ENCODE results near the gene IL23R. TPM values are rescaled to one million over a fixed set of nuclear protein-coding genes. Genes with fewer than 3 reads are reported as not detected.

The IL23R gene
- polyA plus RNA-seq, 1 experiment: not detected

- POLR2A ChIA-PET: no interaction called here
- TF ChIP-seq CTCF (IDR thresholded peaks at IDR 0.05; ENCODE audit: low read depth, low read length): no peak
- CTCF ChIA-PET: interaction anchor here (1.4 kb wide), 1 partner anchor 201 kb away, joined by 3 read pairs; no protein-coding TSS in a partner anchor
- Histone ChIP-seq H3K27ac (ENCODE audit: low read depth, low read length) (no peak overlapping the region), H3K27me3 (ENCODE audit: control insufficient read depth, insufficient read depth, low read length) (peaks cover 6% of the 10 kb centered on the region), H3K9me3 (ENCODE audit: control insufficient read depth, insufficient read depth, low read length) (no peaks in the 10 kb centered on the region), H3K4me3 (ENCODE audit: low read depth, low read length) (no peak overlapping the region)
- DNase-seq (ENCODE audit: low read depth, low spot score): no peak
Observed at GRCh38 chr1:67298762-67299161, 132.5 kb downstream of the IL23R start.

DNA sequence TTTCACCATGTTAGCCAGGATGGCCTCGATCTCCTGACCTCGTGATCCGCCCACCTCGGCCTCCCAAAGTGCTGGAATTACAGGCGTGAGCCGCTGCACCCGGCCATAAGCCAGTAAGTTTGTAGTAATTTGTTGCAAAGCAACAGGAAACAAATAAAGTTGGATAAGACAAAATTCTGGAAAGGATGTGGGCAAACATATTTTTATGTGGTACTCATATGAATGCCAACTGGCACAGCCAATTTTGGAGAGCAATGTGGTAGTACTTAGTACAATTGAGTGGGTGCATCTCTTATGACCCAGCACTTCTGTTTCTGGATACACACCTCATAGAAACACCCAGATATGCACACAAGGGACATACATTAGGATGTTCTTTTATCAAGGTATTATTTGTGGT is 133.0 kb downstream of the IL23R start:
- no peak for DNase-seq (ENCODE audit: low read depth, low spot score)
- Histone ChIP-seq H3K4me3 (ENCODE audit: low read depth, low read length) (no peak overlapping the region), H3K27ac (ENCODE audit: low read depth, low read length) (no peak overlapping the region), H3K27me3 (ENCODE audit: control insufficient read depth, insufficient read depth, low read length) (peaks cover 9% of the 10 kb centered on the region), H3K9me3 (ENCODE audit: control insufficient read depth, insufficient read depth, low read length) (no peaks in the 10 kb centered on the region)
- ChIA-PET POLR2A (no interaction called here), CTCF (interaction anchor here (1.1 to 1.4 kb wide), 2 partner anchors 201 kb away, joined by 3 read pairs; no protein-coding TSS in a partner anchor)
- TF ChIP-seq CTCF (IDR thresholded peaks at IDR 0.05; ENCODE audit: low read depth, low read length): no peak

GRCh38 chr1:67300561-67300960 is 134.3 kb downstream of the IL23R start:
- Histone ChIP-seq H3K27me3 (ENCODE audit: control insufficient read depth, insufficient read depth, low read length) (peaks cover 3% of the 10 kb centered on the region), H3K4me3 (ENCODE audit: low read depth, low read length) (no peak overlapping the region), H3K9me3 (ENCODE audit: control insufficient read depth, insufficient read depth, low read length) (no peaks in the 10 kb centered on the region), H3K27ac (ENCODE audit: low read depth, low read length) (no peak overlapping the region)
- ChIA-PET CTCF (interaction anchor here (0.5 to 1.1 kb wide), 2 partner anchors 193 to 200 kb away, joined by 3 read pairs; no protein-coding TSS in a partner anchor), POLR2A (no interaction called here)
- TF ChIP-seq CTCF (IDR thresholded peaks at IDR 0.05; ENCODE audit: low read depth, low read length): no peak
- DNase-seq (ENCODE audit: low read depth, low spot score): no peak

DNA sequence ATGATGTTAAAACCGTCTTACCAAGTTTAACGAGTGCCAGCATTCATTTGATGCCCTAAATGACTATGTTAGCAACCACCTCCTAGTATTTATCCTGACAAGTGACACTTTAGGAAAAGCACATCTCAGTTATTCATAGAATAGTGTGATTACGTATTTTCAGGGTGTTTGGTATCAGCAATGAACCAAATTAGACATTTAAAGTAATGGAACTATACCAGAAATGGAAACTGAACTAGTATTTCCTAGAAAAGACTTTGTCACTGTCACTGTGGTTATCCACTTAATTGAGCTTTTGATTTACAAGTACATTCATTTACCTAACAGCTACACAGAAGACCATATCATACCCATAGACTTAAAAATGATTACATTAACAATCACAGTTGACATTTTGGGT is 137.8 kb downstream of the IL23R start:
- H3K9me3 ChIP-seq (ENCODE audit: control insufficient read depth, insufficient read depth, low read length): no peaks in the 10 kb centered on the region
- DNase-seq (ENCODE audit: low read depth, low spot score): no peak
- POLR2A ChIA-PET: no interaction called here
- H3K4me3 ChIP-seq (ENCODE audit: low read depth, low read length): no peak overlapping the region
- no peak overlapping the region for H3K27ac ChIP-seq (ENCODE audit: low read depth, low read length)
- TF ChIP-seq CTCF (IDR thresholded peaks at IDR 0.05; ENCODE audit: low read depth, low read length): no peak
- peaks cover 23% of the 10 kb centered on the region for H3K27me3 ChIP-seq (ENCODE audit: control insufficient read depth, insufficient read depth, low read length)
- CTCF ChIA-PET: no interaction called here

DNA sequence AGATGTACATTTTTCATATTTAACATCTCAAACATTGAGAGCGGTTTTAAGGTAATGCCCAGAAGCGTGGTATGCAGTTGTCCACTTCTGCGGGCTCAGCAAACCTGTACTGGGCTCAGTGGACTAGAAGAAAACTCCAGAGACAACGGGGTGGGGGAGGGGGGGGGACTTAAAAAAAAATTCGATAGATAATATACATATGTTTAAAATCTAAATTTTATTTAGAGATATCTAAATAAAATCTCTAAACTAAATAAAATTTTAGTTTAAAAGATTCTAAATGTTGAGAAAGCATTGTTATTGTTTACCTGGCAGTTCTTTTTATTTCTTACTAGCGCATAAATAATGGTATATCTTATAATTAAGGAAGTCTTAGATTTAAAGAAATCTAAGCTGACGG is 140.3 kb downstream of the IL23R start:
- CTCF ChIA-PET: no interaction called here
- TF ChIP-seq CTCF (IDR thresholded peaks at IDR 0.05; ENCODE audit: low read depth, low read length): no peak
- Histone ChIP-seq H3K9me3 (ENCODE audit: control insufficient read depth, insufficient read depth, low read length) (no peaks in the 10 kb centered on the region), H3K27ac (ENCODE audit: low read depth, low read length) (no peak overlapping the region), H3K27me3 (ENCODE audit: control insufficient read depth, insufficient read depth, low read length) (peaks cover 29% of the 10 kb centered on the region), H3K4me3 (ENCODE audit: low read depth, low read length) (no peak overlapping the region)
- DNase-seq (ENCODE audit: low read depth, low spot score): no peak
- POLR2A ChIA-PET: no interaction called here
